Upper lobe of right lung (tissue), 1 donor: ENCODE data around the gene WDR1. TPM values are rescaled to one million over a fixed set of nuclear protein-coding genes. Genes with fewer than 3 reads are reported as not detected.

ENCODE experiments used
- ATAC-seq: fragments of 200-7000 bp; cut with Tn5 transposase; one replicate; pipeline ENCODE4 v1.9.1; 2020; ENCODE audit warnings: mild to moderate bottlenecking, moderate library complexity
- DNase-seq: peaks from one replicate; pipeline ENCODE4 v3.0.0-alpha.2; 2020
- H3K27ac ChIP-seq: fragments of 200-600 bp; one replicate; pipeline ENCODE4 v1.8.0; 2022
- H3K27me3 ChIP-seq: fragments of 200-600 bp; one replicate; pipeline ENCODE4 v1.8.0; 2022; ENCODE audit warnings: mild to moderate bottlenecking
- H3K36me3 ChIP-seq: fragments of 200-600 bp; one replicate; pipeline ENCODE4 v1.8.0; 2022
- H3K4me1 ChIP-seq: fragments of 200-600 bp; one replicate; pipeline ENCODE4 v1.8.0; 2022
- H3K4me3 ChIP-seq: fragments of 200-600 bp; one replicate; pipeline ENCODE4 v1.8.0; 2022; ENCODE audit warnings: mild to moderate bottlenecking
- H3K9me3 ChIP-seq: fragments of 200-600 bp; one replicate; pipeline ENCODE4 v1.8.0; 2022
- CTCF ChIP-seq: fragments of 200-600 bp; IDR thresholded peaks from one replicate; pipeline ENCODE4 v1.8.0; 2022; ENCODE audit warnings: antibody characterized with exemption
- intact Hi-C: fragments of 100-400 bp; cut with DNase I; formaldehyde crosslinking; loops from one replicate; pipeline ENCODE4 v1.11.0; 2022
- total RNA-seq: library from RNA; stranded (reverse); fragmentation: NEBNext Ultra II Directional; extraction: Animal tissue kit (Norgen Biotek cat#: 25700); gene quantifications from one replicate; pipeline ENCODE4 v1.2.1, GENCODE V29; 2021
- donor health status: DM: no; HTN: yes; CAD: no; lungs with severe emphysema.

Gene WDR1
- total RNA-seq, 1 donor from 2014 or later: 234 TPM

- DNase-seq: no peak
- H3K4me1 ChIP-seq: peaks cover 35% of the 10 kb centered on the region
Measured at GRCh38 chr4:10088135-10089010, 28.2 kb downstream of the WDR1 start.

GRCh38 chr4:10087152-10087791 is 29.3 kb downstream of the WDR1 start:
- H3K9me3 ChIP-seq: no peaks in the 10 kb centered on the region
- no peak overlapping the region for H3K27ac ChIP-seq
- no peak for ATAC-seq
- intact Hi-C loops: no loop called here
- no peak for TF ChIP-seq CTCF
- H3K4me1 ChIP-seq: peaks cover 24% of the 10 kb centered on the region
- H3K36me3 ChIP-seq: peaks cover 97% of the 10 kb centered on the region
- peak; percentile 35 for DNase-seq
- no peaks in the 10 kb centered on the region for H3K27me3 ChIP-seq
- H3K4me3 ChIP-seq: no peak overlapping the region

More at GRCh38 chr4:10088135-10089010, 28.2 kb downstream of the WDR1 start:
- H3K4me3 ChIP-seq: no peak overlapping the region
- H3K27me3 ChIP-seq: no peaks in the 10 kb centered on the region
- intact Hi-C loops: no loop called here
- H3K36me3 ChIP-seq: peaks cover 94% of the 10 kb centered on the region
- no peak for TF ChIP-seq CTCF
- H3K9me3 ChIP-seq: no peaks in the 10 kb centered on the region
- no peak for ATAC-seq
- H3K27ac ChIP-seq: no peak overlapping the region

GRCh38 chr4:10086506-10087120 is 30.0 kb downstream of the WDR1 start:
- DNase-seq (peak; percentile 58), ATAC-seq (no peak)
- H3K36me3 ChIP-seq: peaks cover 97% of the 10 kb centered on the region
- no peak for TF ChIP-seq CTCF
- H3K27ac ChIP-seq: no peak overlapping the region
- H3K4me3 ChIP-seq: no peak overlapping the region
- H3K27me3 ChIP-seq: no peaks in the 10 kb centered on the region
- intact Hi-C loops: no loop called here
- H3K4me1 ChIP-seq: peaks cover 19% of the 10 kb centered on the region
- no peaks in the 10 kb centered on the region for H3K9me3 ChIP-seq

GRCh38 chr4:10085828-10086505 is 30.6 kb downstream of the WDR1 start:
- H3K4me1 ChIP-seq: peaks cover 19% of the 10 kb centered on the region
- H3K4me3 ChIP-seq: no peak overlapping the region
- no peaks in the 10 kb centered on the region for H3K9me3 ChIP-seq
- TF ChIP-seq CTCF: no peak
- peaks cover 97% of the 10 kb centered on the region for H3K36me3 ChIP-seq
- intact Hi-C loops: no loop called here
- H3K27ac ChIP-seq: no peak overlapping the region
- ATAC-seq (no peak), DNase-seq (peak; percentile 52)
- H3K27me3 ChIP-seq: no peaks in the 10 kb centered on the region

GRCh38 chr4:10085386-10085785 is 31.2 kb downstream of the WDR1 start:
- peaks cover 20% of the 10 kb centered on the region for H3K4me1 ChIP-seq
- H3K36me3 ChIP-seq: peaks cover 97% of the 10 kb centered on the region
- H3K27ac ChIP-seq: no peak overlapping the region
- no peak overlapping the region for H3K4me3 ChIP-seq
- TF ChIP-seq CTCF: no peak
- ATAC-seq: no peak
- DNase-seq: peak; percentile 39
- intact Hi-C loops: no loop called here
- no peaks in the 10 kb centered on the region for H3K9me3 ChIP-seq
- no peaks in the 10 kb centered on the region for H3K27me3 ChIP-seq
